ENCODE data around the gene AFF3.

DNA sequence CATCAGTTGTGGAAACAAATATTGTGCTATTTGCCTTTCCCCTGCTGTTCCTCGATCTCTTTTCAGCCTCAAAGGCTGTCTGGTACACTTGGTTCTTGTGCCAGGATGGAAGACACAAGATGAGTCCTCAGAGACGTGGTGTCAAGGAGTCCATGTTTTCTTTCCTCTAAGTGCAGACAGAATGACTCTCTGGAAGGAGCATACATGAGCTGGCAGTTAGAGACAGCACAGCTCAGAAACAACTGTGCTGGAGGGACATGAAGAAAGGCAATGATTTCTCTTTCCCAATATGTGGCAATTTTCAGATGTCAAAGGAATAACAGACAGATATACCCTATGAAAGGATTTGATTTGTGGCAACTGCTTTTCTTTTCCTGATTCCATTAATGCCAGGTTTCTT lies 162.2 kb downstream of the AFF3 start:
- TF ChIP-seq, protein P1, sequence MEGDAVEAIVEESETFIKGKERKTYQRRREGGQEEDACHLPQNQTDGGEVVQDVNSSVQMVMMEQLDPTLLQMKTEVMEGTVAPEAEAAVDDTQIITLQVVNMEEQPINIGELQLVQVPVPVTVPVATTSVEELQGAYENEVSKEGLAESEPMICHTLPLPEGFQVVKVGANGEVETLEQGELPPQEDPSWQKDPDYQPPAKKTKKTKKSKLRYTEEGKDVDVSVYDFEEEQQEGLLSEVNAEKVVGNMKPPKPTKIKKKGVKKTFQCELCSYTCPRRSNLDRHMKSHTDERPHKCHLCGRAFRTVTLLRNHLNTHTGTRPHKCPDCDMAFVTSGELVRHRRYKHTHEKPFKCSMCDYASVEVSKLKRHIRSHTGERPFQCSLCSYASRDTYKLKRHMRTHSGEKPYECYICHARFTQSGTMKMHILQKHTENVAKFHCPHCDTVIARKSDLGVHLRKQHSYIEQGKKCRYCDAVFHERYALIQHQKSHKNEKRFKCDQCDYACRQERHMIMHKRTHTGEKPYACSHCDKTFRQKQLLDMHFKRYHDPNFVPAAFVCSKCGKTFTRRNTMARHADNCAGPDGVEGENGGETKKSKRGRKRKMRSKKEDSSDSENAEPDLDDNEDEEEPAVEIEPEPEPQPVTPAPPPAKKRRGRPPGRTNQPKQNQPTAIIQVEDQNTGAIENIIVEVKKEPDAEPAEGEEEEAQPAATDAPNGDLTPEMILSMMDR (IDR thresholded peaks at IDR 0.05) = no peak
- TF ChIP-seq POLR2A (IDR thresholded peaks at IDR 0.05) = no peak

Data from lower leg skin (tissue), 3 donors.